IPS DF 4.7 (cell line): Measurements from ENCODE around the gene STRN4.

Experiments used
- DNase-seq: peaks from one replicate; pipeline ENCODE4 v3.0.0-alpha.2; 2013; ENCODE audit warnings: low spot score; ENCODE audit errors: extremely low read depth

STRN4 gene

GRCh38 chr19:46726551-46726950 is 19.7 kb downstream of the STRN4 start:
- DNase-seq: no peak

DNA sequence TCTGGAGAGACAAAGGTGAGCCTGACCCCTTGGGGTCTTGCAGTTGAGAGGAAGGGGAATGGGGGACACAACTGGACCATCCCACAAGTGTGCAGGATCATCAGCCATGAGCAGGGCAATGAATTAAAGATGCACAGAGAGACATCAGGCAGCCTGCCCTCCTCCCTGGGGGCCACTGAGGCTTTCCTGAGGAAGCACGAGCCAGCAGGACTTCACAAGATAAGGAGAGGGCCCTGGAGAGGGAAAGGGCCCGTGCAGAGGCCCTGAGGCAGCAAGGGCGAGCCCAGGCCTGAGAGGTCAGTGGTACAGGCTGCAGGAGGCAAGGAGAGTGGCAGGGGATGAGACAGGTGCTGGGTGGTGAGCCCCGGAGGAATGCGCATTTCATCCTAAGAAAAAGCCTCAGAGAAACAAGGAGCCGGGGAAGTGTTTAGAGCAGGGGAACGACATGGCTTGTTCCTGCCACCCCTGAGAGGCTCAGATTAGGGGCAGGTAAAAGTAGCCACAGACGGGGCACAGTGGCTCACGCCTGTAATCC is 20.3 kb downstream of the STRN4 start:
- no peak for DNase-seq

DNA sequence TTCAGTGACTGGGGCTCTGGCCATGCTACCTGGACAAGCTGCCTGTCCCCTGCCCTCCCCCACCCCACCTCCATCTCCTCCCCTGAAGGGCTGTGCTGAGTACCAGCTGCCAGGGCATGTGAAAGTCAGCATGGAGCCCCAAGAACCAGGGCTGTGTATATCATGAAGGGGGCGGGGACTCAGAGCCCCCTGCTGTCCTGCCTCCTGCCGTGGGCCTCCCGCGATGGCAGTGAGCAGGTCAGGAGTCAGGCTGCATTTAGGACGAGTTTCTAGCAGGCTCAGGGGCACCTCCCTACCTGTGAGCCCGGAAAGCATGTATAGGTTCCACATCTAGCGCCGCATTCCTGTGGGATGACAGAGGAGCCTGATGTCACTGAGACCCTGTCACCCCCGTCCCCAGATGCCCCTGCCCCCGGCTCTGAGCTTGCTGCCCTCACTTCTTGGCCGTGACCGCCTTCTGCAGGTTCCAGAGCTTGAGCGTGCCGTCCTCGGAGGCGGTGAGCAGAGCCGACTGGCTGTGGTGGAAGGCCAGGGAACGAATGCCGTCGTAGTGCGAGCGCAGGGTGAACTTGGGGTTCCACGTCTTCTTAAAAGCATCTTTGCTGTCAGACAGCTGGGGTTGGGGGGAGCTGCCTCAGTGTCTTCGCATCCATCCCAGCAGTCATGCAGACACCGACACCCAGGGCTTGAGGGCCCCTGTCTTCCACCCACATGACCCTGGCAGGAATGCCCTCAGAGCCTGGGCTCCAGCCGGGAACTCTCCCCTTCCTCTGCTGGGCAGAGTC is 21.0 kb downstream of the STRN4 start:
- DNase-seq: no peak

GRCh38 chr19:46724468-46724867 is 21.8 kb downstream of the STRN4 start:
- no peak for DNase-seq

DNA sequence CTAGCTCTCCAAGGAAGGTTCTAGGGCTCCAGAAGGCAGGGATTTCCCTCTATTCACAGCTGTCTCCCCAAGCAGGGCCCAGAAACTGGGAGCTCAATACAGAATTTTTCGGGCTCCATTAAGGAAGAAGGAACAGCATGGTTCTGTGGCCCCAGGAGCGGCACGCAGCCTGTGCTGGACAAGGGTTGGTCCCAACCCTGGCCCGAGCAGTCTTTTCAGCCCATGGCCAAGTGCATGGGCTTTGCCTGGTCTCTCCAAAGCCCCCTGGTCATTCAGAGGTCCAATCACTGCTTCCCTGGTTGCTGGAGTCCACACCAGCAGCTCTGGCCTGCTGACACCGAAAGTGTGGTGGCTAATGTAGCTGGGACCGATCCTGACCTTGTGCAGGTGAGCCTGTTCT is 22.8 kb downstream of the STRN4 start:
- no peak for DNase-seq

DNA sequence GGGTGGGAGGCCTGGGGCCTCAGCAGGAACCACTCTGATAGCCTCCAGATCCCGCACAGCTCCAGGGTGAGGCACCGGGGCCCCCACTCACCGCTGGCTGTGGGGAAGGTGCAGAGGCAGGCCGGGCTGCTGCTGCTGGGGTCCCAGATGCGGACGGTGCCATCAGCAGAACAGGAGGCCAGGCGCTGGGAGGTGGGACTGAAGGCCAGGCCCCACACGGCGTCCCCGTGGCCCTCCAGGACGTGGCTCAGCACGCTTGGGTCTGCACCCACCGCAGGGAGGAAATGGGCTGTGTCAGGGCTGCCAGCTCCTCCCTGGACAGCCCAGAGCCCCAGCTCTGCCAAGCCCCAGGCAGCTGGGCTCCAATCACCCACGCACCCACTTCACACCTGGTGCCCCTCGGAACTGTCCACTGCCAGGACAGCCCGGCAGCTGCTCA is 23.2 kb downstream of the STRN4 start:
- DNase-seq: no peak

DNA sequence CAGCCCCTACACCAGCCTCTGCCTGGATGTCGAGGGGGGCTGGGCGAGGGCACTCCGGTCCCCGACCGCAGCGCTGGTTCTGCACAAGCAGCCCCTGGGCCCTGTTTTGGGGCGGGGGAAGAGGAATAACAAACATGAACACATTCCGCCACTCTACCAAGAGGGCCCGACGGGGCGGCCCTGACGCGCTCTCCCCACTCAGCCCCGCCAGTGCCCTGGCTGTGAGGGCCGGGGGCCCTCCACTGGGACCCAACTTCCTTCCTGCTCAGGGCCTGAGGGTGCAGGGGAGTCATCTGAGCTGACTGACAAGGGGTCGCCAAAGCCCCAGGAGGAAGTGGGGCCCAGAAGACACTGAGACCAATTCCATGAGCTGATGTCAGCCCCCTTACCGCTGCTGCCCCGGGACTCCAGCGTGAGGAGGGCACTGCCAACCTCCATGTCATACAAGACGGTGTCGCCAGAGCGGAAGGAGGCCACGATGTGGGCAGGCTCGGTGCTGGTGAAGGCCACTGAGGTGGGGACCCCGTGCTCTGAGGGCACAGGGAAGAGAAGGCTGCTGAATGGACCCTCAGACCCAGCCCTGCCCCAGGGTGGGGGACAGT is 23.7 kb downstream of the STRN4 start:
- DNase-seq: no peak

DNA sequence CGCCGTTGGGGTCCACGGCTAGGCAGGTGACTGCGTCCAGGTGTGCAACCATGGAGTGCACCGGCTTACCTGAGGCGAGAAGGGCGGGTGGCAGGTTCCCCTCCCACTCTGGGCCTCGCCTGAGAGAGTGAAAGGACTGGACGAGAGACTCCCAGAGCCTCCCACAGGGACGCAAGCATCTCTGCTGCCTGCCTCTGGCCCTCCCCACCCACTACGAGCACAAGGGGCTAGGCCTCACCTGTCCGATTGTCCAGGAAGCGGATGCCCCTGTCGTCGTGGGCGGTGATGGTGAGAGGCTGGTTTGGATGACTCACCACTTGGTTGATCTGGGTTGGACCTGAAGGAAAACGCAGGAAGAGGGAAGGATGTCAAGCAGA is 24.3 kb downstream of the STRN4 start:
- DNase-seq: no peak

- no peak for DNase-seq
These were observed 24.8 kb downstream of the STRN4 start for GRCh38 chr19:46721269-46722003.

GRCh38 chr19:46720503-46721239 is 25.6 kb downstream of the STRN4 start:
- DNase-seq: no peak

GRCh38 chr19:46719629-46720502 is 26.4 kb downstream of the STRN4 start:
- no peak for DNase-seq

DNA sequence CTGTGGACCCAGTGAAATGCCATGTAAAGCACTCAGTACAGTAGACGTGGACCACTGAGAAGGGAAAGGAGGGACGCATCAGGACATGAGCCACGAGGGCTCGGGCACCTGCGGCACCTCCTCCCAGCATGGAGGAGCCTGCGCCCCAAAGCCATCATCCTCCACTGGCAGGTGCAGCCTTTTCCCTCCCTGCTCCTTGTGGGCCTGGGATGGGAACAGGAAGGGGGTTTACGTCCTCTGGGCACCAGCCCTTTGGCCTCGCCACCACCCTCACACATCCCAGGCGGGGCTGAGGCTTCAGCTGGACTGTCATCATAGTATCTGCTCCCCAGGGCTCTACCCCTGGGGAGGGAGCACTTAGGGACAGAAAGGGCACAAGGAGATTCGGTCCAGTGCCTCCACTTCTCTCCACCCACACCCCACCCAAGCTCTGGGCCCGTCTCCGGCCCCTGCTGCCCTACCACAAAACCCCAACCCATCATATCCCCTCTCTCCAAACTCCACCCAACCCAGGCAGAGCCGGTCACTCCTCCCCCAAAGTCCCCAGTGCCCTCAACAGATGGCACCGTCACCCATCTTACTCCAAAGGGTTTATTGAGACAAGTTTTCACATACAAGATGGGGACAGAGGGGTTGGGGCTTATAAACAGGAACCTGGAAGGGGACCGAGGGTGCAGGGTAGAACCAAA is 27.2 kb downstream of the STRN4 start:
- no peak for DNase-seq

DNA sequence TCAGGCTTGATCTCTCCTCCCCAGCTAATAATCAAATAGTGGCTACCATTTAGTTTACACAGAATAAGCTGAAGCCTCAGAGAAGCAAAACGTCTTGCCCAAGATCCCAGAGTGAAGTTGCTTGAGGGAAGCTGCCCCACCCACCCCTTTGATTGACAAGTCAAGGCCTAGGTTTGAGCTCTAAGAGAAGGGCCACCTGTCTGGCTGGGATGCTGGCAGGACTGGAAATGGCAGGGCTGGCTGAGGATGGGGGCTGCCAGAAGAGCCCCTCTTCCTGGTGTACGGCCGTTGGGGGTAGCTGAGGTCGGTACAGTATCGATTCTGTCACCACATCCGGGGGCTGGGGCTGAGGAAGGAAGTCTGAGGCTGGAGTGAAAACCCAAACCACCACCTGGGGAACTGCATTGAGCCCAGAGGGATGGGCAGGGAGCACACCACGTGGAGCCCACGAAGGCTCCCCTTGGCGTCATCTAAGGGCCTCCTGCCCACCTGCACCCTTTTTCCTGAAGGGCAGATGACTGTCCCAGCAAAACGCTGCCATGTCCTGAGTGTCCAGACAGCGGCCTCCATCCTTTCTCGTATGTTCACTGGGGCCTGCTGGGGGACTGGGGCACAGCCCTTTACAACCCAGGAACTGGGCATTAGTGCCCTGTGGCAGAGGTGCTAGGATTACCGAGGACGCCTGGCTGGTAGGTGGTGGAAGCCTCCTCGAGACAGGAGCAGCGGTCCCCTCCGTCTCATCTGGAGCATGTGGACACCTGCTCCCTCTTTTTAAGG is 27.9 kb downstream of the STRN4 start:
- no peak for DNase-seq

- no peak for DNase-seq
These were observed 28.5 kb downstream of the STRN4 start for GRCh38 chr19:46717716-46718143.

GRCh38 chr19:46717034-46717715 is 29.1 kb downstream of the STRN4 start, which contains the start of gene PRKD2:
Gene PRKD2, minus strand, starts transcription at chr19:46717114. Its CDS starts 744 bp downstream, at chr19:46716370.
- no peak for DNase-seq

DNA sequence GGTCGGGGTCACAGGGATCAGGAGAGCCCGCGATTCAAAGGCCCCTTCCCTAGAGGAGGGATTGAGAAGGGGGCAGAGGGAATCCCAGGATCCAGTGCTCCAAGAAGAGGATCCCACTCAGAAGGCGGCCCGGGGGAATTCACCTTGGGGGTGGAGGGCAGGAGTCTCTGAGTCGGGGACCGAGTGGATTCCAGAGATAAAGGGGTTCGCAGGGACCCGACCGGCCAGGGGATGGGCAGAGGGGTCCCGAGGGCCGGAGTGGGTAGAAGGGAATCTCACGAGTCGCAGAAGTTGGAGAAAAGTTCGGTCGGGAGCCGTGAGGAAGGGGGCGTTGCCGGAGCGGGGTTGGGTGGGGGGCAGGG is 29.6 kb downstream of the STRN4 start:
- no peak for DNase-seq

GRCh38 chr19:46715975-46716671 is 30.1 kb downstream of the STRN4 start:
- DNase-seq: no peak

DNA sequence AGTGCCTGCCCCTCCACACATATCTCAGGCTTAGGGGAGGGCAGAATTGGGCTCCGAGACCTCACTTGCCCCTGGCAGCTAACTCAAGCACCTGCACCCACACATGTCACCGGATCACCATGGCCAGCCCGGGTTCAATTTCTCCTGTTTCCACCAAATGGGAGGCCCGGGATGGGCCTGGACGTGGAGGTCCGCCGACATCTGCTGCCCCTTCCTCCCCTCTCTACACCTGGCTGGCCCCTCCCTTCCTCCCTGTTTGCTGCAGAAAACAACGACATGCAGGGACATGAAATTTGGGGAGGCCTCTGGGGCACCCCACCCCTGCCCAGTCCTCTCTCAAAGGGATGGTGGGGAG is 30.7 kb downstream of the STRN4 start:
- no peak for DNase-seq
